Erythroblast (primary cell): ENCODE measurements around the gene FZR1.
A peak's percentile ranks its signal among the peaks of the same experiment; 100 is the strongest.

Experiments used
- DNase-seq, 2 experiments: peaks; one replicate each; lab custom pipeline; 2025; lab: John Stamatoyannopoulos, UW
- GATA1 ChIP-seq: IDR thresholded peaks from 2 replicates; pipeline ENCODE4 v1.6.1; 2011; ENCODE audit warnings: low read depth, mild to moderate bottlenecking, control low read depth, low read length, moderate library complexity
- POLR2A ChIP-seq: IDR thresholded peaks from 2 replicates; pipeline ENCODE4 v1.6.1; 2011; ENCODE audit warnings: mild to moderate bottlenecking, low read length

FZR1 gene

GRCh38 chr19:3543150-3544057 lies 37.3 kb downstream of the FZR1 start:
- TF ChIP-seq POLR2A, result no peak
- TF ChIP-seq GATA1, result no peak
- DNase-seq, result no peak

DNA sequence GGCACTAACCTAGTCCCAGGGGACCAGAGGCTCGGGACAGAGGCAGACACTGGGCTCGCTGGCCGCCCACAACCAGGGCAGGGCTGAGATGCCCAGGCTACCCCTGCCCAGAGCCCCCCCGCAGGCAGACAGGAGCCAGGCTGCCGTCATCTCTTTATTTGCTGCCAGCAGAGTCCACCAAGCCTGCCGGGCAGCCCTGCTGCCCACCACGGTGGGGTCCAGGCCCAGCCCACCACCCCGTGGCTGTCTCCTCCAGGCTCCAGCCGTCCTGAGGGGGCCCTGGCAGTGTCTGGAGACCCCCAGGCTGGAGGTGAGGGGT lies 37.9 kb downstream of the FZR1 start:
- DNase-seq, result no peak
- TF ChIP-seq GATA1 (no peak), POLR2A (no peak)

DNA sequence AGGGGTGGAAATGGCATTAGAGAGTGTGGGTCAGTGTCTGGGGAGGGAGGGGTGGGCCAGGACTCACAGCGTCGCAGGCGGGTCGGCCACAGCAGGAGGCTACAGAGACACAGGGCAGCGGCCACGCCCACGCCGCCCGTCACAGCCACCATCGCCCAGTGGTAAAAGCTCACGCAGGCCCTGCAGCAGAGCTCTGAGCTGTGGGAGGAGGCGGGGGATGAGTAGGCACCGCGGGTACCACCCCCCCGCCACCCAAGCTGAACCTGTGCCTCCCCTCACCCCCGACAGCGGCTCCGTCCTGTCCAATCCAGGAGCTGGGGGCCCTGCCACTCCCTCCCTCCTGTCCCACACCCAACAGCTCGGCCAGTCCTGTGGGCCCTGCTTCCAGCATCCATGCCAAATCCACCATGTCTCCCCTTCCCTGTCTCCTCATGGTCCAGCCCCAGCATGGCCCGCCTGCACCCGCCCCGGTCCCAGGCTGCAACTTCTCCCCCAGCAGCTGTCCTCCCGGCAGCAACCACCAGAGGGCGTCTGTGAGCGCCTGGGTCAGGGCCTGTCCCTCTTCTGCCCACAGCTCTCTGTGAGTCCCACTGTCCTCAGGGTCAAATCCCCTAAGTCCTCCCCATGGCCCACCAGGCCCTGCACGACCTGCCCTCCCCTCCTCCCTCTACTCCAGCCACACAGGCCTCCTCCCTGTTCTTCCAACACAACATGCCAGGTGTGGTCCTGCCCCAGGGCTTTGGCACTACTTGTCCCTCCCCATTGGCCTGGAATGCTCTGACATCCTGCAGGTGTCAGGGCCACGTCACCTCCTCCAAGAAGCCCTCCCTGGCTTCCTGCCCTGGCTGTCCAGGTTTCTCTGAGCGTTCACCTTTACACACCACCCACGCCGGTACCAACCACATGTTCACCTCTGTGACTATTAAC lies 38.9 kb downstream of the FZR1 start:
- peak; percentile 65 to 83 for DNase-seq
- TF ChIP-seq GATA1, result no peak
- no peak for TF ChIP-seq POLR2A

- TF ChIP-seq POLR2A (no peak), GATA1 (no peak)
Measured at GRCh38 chr19:3545669-3546034, 39.5 kb downstream of the FZR1 start.

GRCh38 chr19:3546119-3546518 lies 40.0 kb downstream of the FZR1 start:
- no peak for TF ChIP-seq POLR2A
- no peak for TF ChIP-seq GATA1
- DNase-seq, result no peak

More at GRCh38 chr19:3545669-3546034, 39.5 kb downstream of the FZR1 start:
- no peak for DNase-seq

- peak; percentile 37 to 54 for DNase-seq
- no peak for TF ChIP-seq POLR2A
Measured at GRCh38 chr19:3547301-3547731, 41.2 kb downstream of the FZR1 start.

- DNase-seq, result no peak
Measured at GRCh38 chr19:3547767-3548282, 41.7 kb downstream of the FZR1 start.

GRCh38 chr19:3548606-3549005 lies 42.5 kb downstream of the FZR1 start:
- TF ChIP-seq GATA1, result no peak

More at GRCh38 chr19:3547767-3548282, 41.7 kb downstream of the FZR1 start:
- TF ChIP-seq GATA1 (no peak), POLR2A (no peak)

GRCh38 chr19:3549816-3550215 lies 43.7 kb downstream of the FZR1 start:
- TF ChIP-seq POLR2A, result no peak
- TF ChIP-seq GATA1, result no peak
- no peak for DNase-seq

More at GRCh38 chr19:3548606-3549005, 42.5 kb downstream of the FZR1 start:
- no peak for DNase-seq

DNA sequence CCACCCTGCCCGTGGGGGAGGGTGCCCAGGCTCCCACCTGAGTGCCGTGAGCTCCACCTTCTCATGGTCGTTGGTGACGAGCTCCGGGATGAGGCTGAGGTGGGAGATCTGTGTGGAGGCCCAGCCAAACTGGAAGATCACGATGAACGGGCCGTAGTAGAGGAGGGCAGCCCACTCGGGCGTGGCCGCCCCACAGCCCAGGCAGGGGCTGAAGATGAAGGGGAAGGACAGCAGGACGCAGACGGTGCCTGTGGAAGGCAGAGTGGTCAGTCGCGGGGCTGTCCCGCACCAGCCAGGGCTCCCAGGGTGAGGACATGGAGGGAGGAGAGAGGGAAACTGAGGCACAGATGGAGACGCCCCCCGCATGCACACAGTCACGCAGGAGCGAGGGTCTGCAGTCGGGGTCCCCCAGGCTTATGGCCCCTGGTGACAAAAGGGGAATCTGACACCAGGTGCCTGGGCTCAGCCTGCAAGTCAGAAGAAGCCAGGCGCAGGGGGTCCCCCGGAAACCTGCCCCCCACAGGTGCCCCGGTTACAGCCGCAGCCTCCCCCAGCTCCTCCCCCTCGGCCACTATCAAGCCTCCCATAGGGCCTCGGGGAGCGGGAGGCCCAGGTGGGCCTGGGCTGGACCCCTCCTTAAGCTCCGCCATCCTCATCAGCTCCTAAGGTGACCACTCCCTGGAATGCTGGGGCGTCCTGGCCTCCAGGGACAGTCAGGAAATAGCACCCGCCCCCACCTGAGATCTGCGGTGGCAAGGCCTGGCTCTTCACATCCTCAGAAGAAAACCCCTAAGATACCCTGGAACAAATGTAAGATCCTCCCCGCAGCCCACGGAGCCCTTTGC lies 45.1 kb downstream of the FZR1 start:
- DNase-seq, result no peak
- TF ChIP-seq GATA1, result no peak
- TF ChIP-seq POLR2A, result no peak

DNA sequence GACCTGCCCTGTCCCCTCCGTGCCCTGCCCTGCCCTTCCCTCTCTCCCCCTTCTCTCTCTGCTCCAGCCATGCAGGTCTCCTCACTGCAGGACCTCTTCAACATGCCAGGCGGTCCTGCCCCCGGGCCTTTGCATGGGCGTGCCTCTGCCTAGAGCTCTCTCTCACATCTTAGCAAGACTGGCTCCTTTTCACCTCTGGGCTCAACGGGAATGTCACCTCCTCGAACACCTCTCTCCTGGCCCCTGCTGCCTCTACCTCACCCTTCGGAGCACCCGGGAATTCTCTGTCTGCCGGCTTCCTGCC lies 45.6 kb downstream of the FZR1 start:
- DNase-seq, result no peak
- no peak for TF ChIP-seq GATA1
- no peak for TF ChIP-seq POLR2A

- DNase-seq, result no peak
- TF ChIP-seq GATA1 (no peak), POLR2A (no peak)
Measured at GRCh38 chr19:3554254-3555083, 48.4 kb downstream of the FZR1 start.
